PC-9 (cell line): ENCODE data around the gene ARHGEF17. TPM values are rescaled to one million over a fixed set of nuclear protein-coding genes. Genes with fewer than 3 reads are reported as not detected.

Experiments used
- BruUV-seq: library from RNA; stranded (reverse); fragments of 400-500 nt; replicated peaks from 2 replicates; lab custom pipeline; 2021; lab: Mats Ljungman, UMichigan
- CTCF ChIA-PET: fragments of 300-600 bp; sonication (Branson Sonifier 250); formaldehyde crosslinking; loops from one replicate; lab custom pipeline; 2022; ENCODE audit warnings: antibody characterized with exemption; lab: Charles Lee
- POLR2A ChIA-PET: fragments of 300-600 bp; sonication (Branson Sonifier 250); formaldehyde crosslinking; loops from one replicate; lab custom pipeline; 2022; ENCODE audit warnings: antibody characterized with exemption; ENCODE audit not compliant: unreplicated experiment; lab: Charles Lee
- DNase-seq, 2 experiments: peaks; one replicate each; pipeline versions ENCODE4 v3.0.0 to v3.0.0-alpha.2; 2015 to 2022; ENCODE audit warnings: mixed read lengths in 1 of 2
- H2AFZ ChIP-seq: fragments of 200-600 bp; sonication (generic); 2 replicates; pipeline ENCODE4 v1.8.1; 2017; ENCODE audit warnings: antibody characterized with exemption
- H3F3A ChIP-seq: fragments of 200-600 bp; sonication (generic); 2 replicates; pipeline ENCODE4 v1.8.1; 2017; ENCODE audit warnings: antibody characterized with exemption, mild to moderate bottlenecking, low read depth; ENCODE audit not compliant: insufficient read depth
- H3K27ac ChIP-seq: fragments of 200-600 bp; sonication (generic); 2 replicates; pipeline ENCODE4 v1.6.1; 2016; ENCODE audit warnings: mixed run types
- H3K27me3 ChIP-seq: fragments of 200-600 bp; sonication (generic); 2 replicates; pipeline ENCODE4 v1.6.1; 2016; ENCODE audit warnings: low read depth, mixed run types; ENCODE audit not compliant: insufficient read depth
- H3K36me3 ChIP-seq: fragments of 200-600 bp; sonication (generic); 2 replicates; pipeline ENCODE4 v1.6.1; 2016; ENCODE audit warnings: low read depth, mixed run types
- H3K4me1 ChIP-seq: fragments of 200-600 bp; sonication (generic); replicated peaks from 2 replicates; pipeline ENCODE4 v1.6.1; 2016; ENCODE audit warnings: mixed run types; ENCODE audit not compliant: insufficient read depth
- H3K4me2 ChIP-seq: fragments of 200-600 bp; sonication (generic); 2 replicates; pipeline ENCODE4 v1.6.1; 2017; ENCODE audit warnings: mixed run types
- H3K4me3 ChIP-seq: fragments of 200-600 bp; sonication (generic); 2 replicates; pipeline ENCODE4 v1.6.1; 2016; ENCODE audit warnings: mixed run types
- H3K79me2 ChIP-seq: fragments of 200-600 bp; sonication (generic); 2 replicates; pipeline ENCODE4 v1.6.1; 2017; ENCODE audit warnings: low read depth, mixed run types
- H3K9me2 ChIP-seq: fragments of 200-600 bp; sonication (generic); 2 replicates; pipeline ENCODE4 v1.8.1; 2017; ENCODE audit warnings: mild to moderate bottlenecking; ENCODE audit not compliant: insufficient read depth
- H3K9me3 ChIP-seq: fragments of 200-600 bp; sonication (generic); 2 replicates; pipeline ENCODE4 v1.8.1; 2016; ENCODE audit warnings: low read depth; ENCODE audit not compliant: insufficient read depth
- H4K20me1 ChIP-seq: fragments of 200-600 bp; sonication (generic); 2 replicates; pipeline ENCODE4 v1.8.1; 2017; ENCODE audit not compliant: insufficient read depth
- EZH2 ChIP-seq: fragments of 200-600 bp; sonication (generic); IDR thresholded peaks from 2 replicates; pipeline ENCODE4 v1.8.0; 2017; ENCODE audit warnings: antibody characterized with exemption, low read depth
- intact Hi-C: fragments of 100-400 bp; cut with micrococcal nuclease; formaldehyde crosslinking; loops from one replicate; pipeline ENCODE4 v1.10.0; 2022; ENCODE audit not compliant: unreplicated experiment
- total RNA-seq: library from RNA; stranded (reverse); gene quantifications from 2 replicates; pipeline ENCODE4 v1.2.3, GENCODE V29; 2021
- TF ChIP-seq, protein P1 (sequence below): fragments of 200-600 bp; sonication (generic); conservative IDR thresholded peaks from 2 replicates; pipeline ENCODE4 v1.6.1; 2017; ENCODE audit warnings: mixed run types, antibody characterized with exemption, mild to moderate bottlenecking, moderate library complexity

ARHGEF17 gene
- total RNA-seq, 1 experiment from 2014 or later: 56.9 TPM

- Histone ChIP-seq H3K4me2 (no peak overlapping the region), H3K9me2 (no peaks in the 10 kb centered on the region), H4K20me1 (peaks cover 25% of the 10 kb centered on the region), H3K9me3 (no peaks in the 10 kb centered on the region), H3K4me3 (no peak overlapping the region), H3F3A (peaks cover 4% of the 10 kb centered on the region; the same call in 1 of the 2 replicates), H3K36me3 (no peaks in the 10 kb centered on the region), H3K79me2 (no peaks in the 10 kb centered on the region), H3K4me1 (0 out of 2 replicates have a peak, but pooled peaks cover 11% of the 10 kb centered on the region), H3K27ac (no peak overlapping the region), H2AFZ (no peak overlapping the region), H3K27me3 (no peaks in the 10 kb centered on the region)
- TF ChIP-seq, protein P1, sequence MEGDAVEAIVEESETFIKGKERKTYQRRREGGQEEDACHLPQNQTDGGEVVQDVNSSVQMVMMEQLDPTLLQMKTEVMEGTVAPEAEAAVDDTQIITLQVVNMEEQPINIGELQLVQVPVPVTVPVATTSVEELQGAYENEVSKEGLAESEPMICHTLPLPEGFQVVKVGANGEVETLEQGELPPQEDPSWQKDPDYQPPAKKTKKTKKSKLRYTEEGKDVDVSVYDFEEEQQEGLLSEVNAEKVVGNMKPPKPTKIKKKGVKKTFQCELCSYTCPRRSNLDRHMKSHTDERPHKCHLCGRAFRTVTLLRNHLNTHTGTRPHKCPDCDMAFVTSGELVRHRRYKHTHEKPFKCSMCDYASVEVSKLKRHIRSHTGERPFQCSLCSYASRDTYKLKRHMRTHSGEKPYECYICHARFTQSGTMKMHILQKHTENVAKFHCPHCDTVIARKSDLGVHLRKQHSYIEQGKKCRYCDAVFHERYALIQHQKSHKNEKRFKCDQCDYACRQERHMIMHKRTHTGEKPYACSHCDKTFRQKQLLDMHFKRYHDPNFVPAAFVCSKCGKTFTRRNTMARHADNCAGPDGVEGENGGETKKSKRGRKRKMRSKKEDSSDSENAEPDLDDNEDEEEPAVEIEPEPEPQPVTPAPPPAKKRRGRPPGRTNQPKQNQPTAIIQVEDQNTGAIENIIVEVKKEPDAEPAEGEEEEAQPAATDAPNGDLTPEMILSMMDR: no peak
- TF ChIP-seq EZH2: no peak
- BruUV-seq: no TSS peak
- ChIA-PET POLR2A (interaction anchor here (0.7 kb wide), 1 partner anchor 10 kb away, joined by 8 read pairs; no protein-coding TSS in a partner anchor), CTCF (no interaction called here)
- intact Hi-C loops: no loop called here
- DNase-seq: no peak
Measured at GRCh38 chr11:73318501-73319011, 10.5 kb downstream of the ARHGEF17 start.

DNA sequence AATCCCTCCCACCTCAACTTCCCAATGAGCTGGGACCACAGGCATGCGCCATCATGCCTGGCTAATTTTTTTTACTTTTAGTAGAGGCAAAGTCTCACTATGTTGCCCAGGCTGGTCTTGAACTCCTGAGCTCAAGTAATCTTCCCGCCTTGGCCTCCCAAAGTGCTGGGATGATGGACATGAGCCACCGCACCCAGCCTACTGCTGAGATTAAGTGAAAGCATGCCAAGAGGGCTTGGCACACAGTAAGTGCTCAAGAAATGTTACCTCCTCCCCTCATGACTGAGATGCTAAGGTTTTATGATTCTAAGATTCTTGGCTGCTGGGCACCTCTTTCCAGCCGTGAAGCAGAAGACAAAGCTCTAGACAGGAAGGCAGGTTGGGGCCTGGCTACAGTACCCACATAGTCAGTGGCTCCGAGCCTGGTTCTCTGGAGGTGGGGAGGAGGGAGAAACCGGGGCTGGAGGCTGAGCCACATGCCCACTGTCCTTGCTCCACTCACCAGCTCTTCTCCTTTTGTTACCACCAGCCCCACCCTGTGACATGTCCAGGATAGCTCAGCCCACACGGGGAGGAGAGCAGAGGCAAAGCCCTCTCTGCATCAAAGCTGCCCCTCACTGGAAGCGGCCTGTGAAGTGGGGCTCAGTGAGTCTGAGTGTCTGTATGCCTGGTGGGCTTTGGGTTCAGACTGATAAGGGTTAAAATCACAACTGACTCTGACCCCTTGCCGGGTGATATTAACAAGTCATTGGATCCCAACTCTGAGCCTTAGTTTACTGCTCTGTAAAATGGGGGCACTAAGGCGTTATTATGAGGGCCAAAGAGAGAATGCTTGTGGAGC lies 12.9 kb downstream of the ARHGEF17 start:
- no peak for DNase-seq
- H3K36me3 ChIP-seq: no peaks in the 10 kb centered on the region
- ChIA-PET CTCF (no interaction called here), POLR2A (no interaction called here)
- H3K79me2 ChIP-seq: no peaks in the 10 kb centered on the region
- no TSS peak for BruUV-seq
- intact Hi-C loops: no loop called here
- no peaks in the 10 kb centered on the region for H3K4me1 ChIP-seq
- H3F3A ChIP-seq: no peaks in the 10 kb centered on the region
- H3K9me3 ChIP-seq: no peaks in the 10 kb centered on the region
- H3K27ac ChIP-seq: no peak overlapping the region
- no peak overlapping the region for H3K4me2 ChIP-seq
- H3K9me2 ChIP-seq: no peaks in the 10 kb centered on the region
- H3K4me3 ChIP-seq: no peak overlapping the region
- H3K27me3 ChIP-seq: no peaks in the 10 kb centered on the region
- no peak overlapping the region for H2AFZ ChIP-seq
- TF ChIP-seq EZH2: no peak
- TF ChIP-seq, protein P1: no peak
- H4K20me1 ChIP-seq: peaks cover 19% of the 10 kb centered on the region

GRCh38 chr11:73321604-73322381 lies 13.7 kb downstream of the ARHGEF17 start:
- Histone ChIP-seq H3K36me3 (no peaks in the 10 kb centered on the region), H3K9me2 (no peaks in the 10 kb centered on the region), H3K9me3 (no peaks in the 10 kb centered on the region), H3K4me3 (no peak overlapping the region), H3K4me2 (no peak overlapping the region), H3F3A (peaks cover 6% of the 10 kb centered on the region; the same call in 1 of the 2 replicates), H3K4me1 (peaks cover 2% of the 10 kb centered on the region; the same call in 1 of the 2 replicates), H2AFZ (no peak overlapping the region), H4K20me1 (peaks cover 11% of the 10 kb centered on the region), H3K79me2 (no peaks in the 10 kb centered on the region), H3K27me3 (no peaks in the 10 kb centered on the region), H3K27ac (no peak overlapping the region)
- ChIA-PET CTCF (no interaction called here), POLR2A (no interaction called here)
- DNase-seq: no peak
- intact Hi-C loops: no loop called here
- TF ChIP-seq, protein P1: no peak
- TF ChIP-seq EZH2: no peak
- BruUV-seq: no TSS peak
